ENCODE results near the gene CAMKK1. TPM values are rescaled to one million over a fixed set of nuclear protein-coding genes. Genes with fewer than 3 reads are reported as not detected.

Gene CAMKK1
- total and polyA plus RNA-seq, 12 donors, result 1.8 to 5.7 (median 3.6) TPM

DNA sequence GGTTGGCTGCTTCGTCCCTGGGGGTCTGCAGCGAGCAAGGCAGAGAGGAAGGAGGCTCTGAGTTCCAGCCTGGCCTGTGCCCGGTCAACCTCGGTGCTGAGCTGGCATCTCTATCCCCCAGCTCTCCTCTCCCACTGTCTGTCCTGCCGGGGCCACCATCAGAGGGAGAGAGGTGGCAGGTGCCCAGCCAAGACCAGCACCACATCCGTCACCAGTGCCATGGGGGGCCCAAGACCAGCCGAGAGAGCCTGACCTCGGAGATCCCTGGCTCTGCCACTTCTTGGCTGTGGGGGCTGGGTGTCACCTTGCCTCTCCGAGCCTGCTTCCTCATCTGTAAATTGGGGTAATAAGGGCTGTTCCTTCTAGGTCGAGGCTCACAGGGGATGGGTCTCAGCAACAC lies 24.0 kb upstream of the CAMKK1 start:
- Histone ChIP-seq H3K9me3 (no peaks in the 10 kb centered on the region), H3K36me3 (no peaks in the 10 kb centered on the region), H3K4me1 (peaks cover 9 to 51% (median 41%) of the 10 kb centered on the region in 9 donors), H3K4me3 (peak overlapping the region in 1 of 10 donors; percentile 51), H3K27me3 (no peaks in the 10 kb centered on the region), H3K27ac (peak overlapping the region in 7 of 10 donors; percentile 14 to 89 (median 48))
- intact Hi-C loops (cut with DNase I), result loop anchor here in 3 of 10 donors (5.0 to 10.0 kb wide), 3 partner anchors 55 to 158 kb away; no protein-coding TSS in a partner anchor
- TF ChIP-seq, protein P1, sequence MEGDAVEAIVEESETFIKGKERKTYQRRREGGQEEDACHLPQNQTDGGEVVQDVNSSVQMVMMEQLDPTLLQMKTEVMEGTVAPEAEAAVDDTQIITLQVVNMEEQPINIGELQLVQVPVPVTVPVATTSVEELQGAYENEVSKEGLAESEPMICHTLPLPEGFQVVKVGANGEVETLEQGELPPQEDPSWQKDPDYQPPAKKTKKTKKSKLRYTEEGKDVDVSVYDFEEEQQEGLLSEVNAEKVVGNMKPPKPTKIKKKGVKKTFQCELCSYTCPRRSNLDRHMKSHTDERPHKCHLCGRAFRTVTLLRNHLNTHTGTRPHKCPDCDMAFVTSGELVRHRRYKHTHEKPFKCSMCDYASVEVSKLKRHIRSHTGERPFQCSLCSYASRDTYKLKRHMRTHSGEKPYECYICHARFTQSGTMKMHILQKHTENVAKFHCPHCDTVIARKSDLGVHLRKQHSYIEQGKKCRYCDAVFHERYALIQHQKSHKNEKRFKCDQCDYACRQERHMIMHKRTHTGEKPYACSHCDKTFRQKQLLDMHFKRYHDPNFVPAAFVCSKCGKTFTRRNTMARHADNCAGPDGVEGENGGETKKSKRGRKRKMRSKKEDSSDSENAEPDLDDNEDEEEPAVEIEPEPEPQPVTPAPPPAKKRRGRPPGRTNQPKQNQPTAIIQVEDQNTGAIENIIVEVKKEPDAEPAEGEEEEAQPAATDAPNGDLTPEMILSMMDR (IDR thresholded peaks at IDR 0.05), result no peak
- WGBS, 2 donors, result 75% methylated on average over 10 of the region's 10 CpGs
- DNase-seq (no peak), ATAC-seq (no peak)

DNA sequence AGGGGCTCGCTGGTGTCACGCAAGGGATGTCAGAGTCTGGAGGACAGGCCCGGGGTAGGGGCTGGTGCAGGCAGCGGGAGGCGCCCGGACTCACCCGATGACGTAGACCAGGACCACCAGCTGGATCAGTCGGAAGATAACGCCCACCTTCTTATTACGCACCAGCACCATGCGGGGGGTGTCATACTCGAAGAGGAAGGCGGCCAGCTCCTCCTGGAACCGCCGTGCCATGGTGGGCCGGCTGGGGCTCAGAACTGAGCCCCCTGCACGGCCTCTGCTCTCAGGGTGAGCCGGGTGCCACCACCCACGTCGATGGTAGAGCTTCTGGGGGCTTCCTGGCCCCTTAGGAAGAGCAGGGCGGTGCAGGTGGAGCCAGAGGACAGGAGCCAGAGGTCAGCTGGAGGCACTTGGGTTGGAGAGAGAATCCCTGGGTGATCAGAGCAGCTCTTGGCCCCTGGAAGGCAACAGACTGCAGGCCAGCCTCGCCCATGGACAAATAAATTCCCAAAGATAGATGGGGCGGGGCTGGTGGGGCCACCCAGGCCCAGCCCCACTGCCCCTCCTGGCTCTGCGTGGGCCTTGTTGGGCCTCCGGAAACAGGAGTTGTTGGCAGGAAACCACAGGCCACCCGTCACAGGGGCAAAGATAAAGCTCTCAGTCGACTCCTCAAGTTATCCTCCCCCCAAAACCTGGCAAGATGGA lies 23.3 kb upstream of the CAMKK1 start, which contains the start of gene P2RX1:
Gene P2RX1, minus strand, starts transcription at position 471 of the 702 bp plus-strand sequence. Its CDS starts 240 bp downstream, at position 231.
- Histone ChIP-seq H3K4me1 (peaks cover 9 to 58% (median 43%) of the 10 kb centered on the region in 9 donors), H3K27me3 (no peaks in the 10 kb centered on the region), H3K4me3 (peak within 1 kb of the TSS in 5 of 10 donors; percentile 0 to 51 (median 10)), H3K9me3 (no peaks in the 10 kb centered on the region), H3K36me3 (no peaks in the 10 kb centered on the region), H3K27ac (peak within 1 kb of the TSS in 7 of 10 donors; percentile 14 to 89 (median 48))
- 71 to 73% methylated on average over 28 of the region's 28 CpGs for WGBS, 2 donors
- DNase-seq (no peak), ATAC-seq (peak in 6 of 8 donors; percentile 10 to 43 (median 24))
- TF ChIP-seq, protein P1 (IDR thresholded peaks at IDR 0.05), result no peak
- intact Hi-C loops (cut with DNase I), result loop anchor here in 3 of 10 donors (5.0 to 10.0 kb wide), 3 partner anchors 54 to 159 kb away; no protein-coding TSS in a partner anchor

DNA sequence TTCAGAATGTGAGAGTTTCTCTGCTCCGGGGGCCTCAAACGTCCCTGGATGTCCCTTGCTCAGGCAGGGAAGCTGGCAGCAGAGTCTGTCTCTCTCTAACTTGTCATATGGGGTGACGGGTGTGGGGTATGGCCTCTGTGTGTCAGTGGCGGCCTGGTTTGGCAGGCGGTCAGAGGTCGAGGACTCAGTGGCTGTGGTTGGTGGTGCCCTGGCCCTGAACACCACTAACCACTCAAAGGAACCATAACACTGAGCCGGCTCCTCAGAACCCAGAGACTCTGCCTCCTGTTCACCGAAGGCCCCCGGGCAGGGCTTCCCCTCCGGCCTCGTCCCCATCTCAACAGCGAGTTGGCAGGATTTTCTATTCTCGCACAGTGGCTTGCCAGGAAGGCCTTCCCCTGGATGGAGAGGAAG lies 22.7 kb upstream of the CAMKK1 start:
- Histone ChIP-seq H3K9me3 (no peaks in the 10 kb centered on the region), H3K36me3 (no peaks in the 10 kb centered on the region), H3K4me1 (peaks cover 9 to 62% (median 46%) of the 10 kb centered on the region in 9 donors), H3K27ac (peak overlapping the region in 6 of 10 donors; percentile 13 to 89 (median 30)), H3K27me3 (no peaks in the 10 kb centered on the region), H3K4me3 (peak overlapping the region in 5 of 10 donors; percentile 0 to 51 (median 10))
- TF ChIP-seq, protein P1 (IDR thresholded peaks at IDR 0.05), result no peak
- ATAC-seq, result no peak
- WGBS, 2 donors, result 71 to 78% methylated on average over 13 of the region's 13 CpGs
- DNase-seq, result no peak
- intact Hi-C loops (cut with DNase I), result loop anchor here in 3 of 10 donors (5.0 to 10.0 kb wide), 3 partner anchors 53 to 159 kb away; no protein-coding TSS in a partner anchor

DNA sequence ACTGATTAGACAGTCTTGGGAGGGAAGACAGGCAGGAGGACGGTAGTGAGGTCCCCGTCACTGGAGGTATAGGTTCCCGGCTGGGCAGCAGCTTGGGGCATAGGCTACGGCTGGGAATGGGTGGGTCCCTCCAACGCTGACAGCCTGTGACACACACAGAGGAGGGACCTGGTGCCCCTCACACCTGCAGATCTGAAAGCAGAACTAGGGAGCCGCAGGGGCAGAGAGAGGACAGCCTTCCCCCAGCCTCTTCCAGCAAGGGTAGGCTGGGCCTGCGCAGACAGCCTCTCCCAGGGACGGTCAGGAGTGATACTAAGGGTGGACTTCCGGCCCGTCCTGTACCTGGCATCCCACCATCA lies 21.4 kb upstream of the CAMKK1 start:
- Histone ChIP-seq H3K4me3 (peak overlapping the region in 1 of 10 donors; percentile 51), H3K4me1 (peaks cover 9 to 62% (median 41%) of the 10 kb centered on the region in 9 donors), H3K27me3 (no peaks in the 10 kb centered on the region), H3K36me3 (no peaks in the 10 kb centered on the region), H3K27ac (peak overlapping the region in 3 of 10 donors; percentile 33 to 89 (median 41)), H3K9me3 (no peaks in the 10 kb centered on the region)
- TF ChIP-seq, protein P1 (IDR thresholded peaks at IDR 0.05), result no peak
- ATAC-seq (no peak), DNase-seq (no peak)
- intact Hi-C loops (cut with DNase I), result loop anchor here in 7 of 10 donors (5.0 to 10.0 kb wide), 6 partner anchors 47 to 161 kb away; no protein-coding TSS in a partner anchor
- 86 to 89% methylated on average over 10 of the region's 10 CpGs for WGBS, 2 donors
